Panc1 (cell line): ENCODE results near the gene SNRNP40. TPM values are rescaled to one million over a fixed set of nuclear protein-coding genes. Genes with fewer than 3 reads are reported as not detected.
A peak's percentile ranks its signal among the peaks of the same experiment; 100 is the strongest.

ENCODE experiments used
- ATAC-seq: fragments of 200-7000 bp; cut with Tn5 transposase; 2 replicates; pipeline ENCODE4 v1.9.1; 2020; ENCODE audit warnings: mild to moderate bottlenecking, moderate library complexity
- BruUV-seq: library from RNA; stranded (reverse); fragments of 400-500 nt; replicated peaks from 2 replicates; lab custom pipeline; 2021; lab: Mats Ljungman, UMichigan
- CTCF ChIA-PET: fragments of 300-600 bp; sonication (Branson Sonifier 250); formaldehyde crosslinking; loops from one replicate; lab custom pipeline; 2022; ENCODE audit warnings: antibody characterized with exemption; lab: Charles Lee
- POLR2A ChIA-PET: fragments of 300-600 bp; sonication (Branson Sonifier 250); formaldehyde crosslinking; loops from one replicate; lab custom pipeline; 2022; ENCODE audit warnings: antibody characterized with exemption; lab: Charles Lee
- DNase-seq: peaks from one replicate; pipeline ENCODE4 v3.0.0-alpha.2; 2010; ENCODE audit warnings: low read depth, low spot score
- H3K27ac ChIP-seq: 2 replicates; pipeline ENCODE4 v1.5.1; 2011; ENCODE audit warnings: mild to moderate bottlenecking, low read length, inconsistent platforms
- H3K27me3 ChIP-seq: fragments of 200-500 bp; sonication (Bioruptor generic); 2 replicates; pipeline ENCODE4 v1.6.0; 2014; ENCODE audit warnings: low read length, inconsistent platforms; ENCODE audit not compliant: control insufficient read depth, insufficient read depth
- H3K36me3 ChIP-seq: fragments of 200-500 bp; sonication (Bioruptor generic); 2 replicates; pipeline ENCODE4 v1.5.1; 2014; ENCODE audit warnings: inconsistent platforms, mild to moderate bottlenecking, low read length, moderate library complexity; ENCODE audit not compliant: control insufficient read depth, insufficient read depth
- H3K4me1 ChIP-seq: 2 replicates; pipeline ENCODE4 v1.5.1; 2011; ENCODE audit warnings: inconsistent platforms, mild to moderate bottlenecking, low read length, moderate library complexity; ENCODE audit not compliant: control insufficient read depth, insufficient read depth
- H3K4me3 ChIP-seq, 2 experiments: 2 replicates each; pipeline ENCODE4 v1.5.1; 2011 to 2012; ENCODE audit warnings: low read depth in 2 of 2, low read length in 2 of 2, mild to moderate bottlenecking in 2 of 2, inconsistent platforms in 1 of 2, moderate library complexity in 1 of 2
- H3K9me3 ChIP-seq: fragments of 200-500 bp; sonication (Bioruptor generic); 2 replicates; pipeline ENCODE4 v1.5.1; 2014; ENCODE audit warnings: low read depth, mild to moderate bottlenecking, inconsistent platforms, low read length, moderate library complexity; ENCODE audit not compliant: control insufficient read depth, insufficient read depth
- CTCF ChIP-seq: fragments of 450-650 bp; IDR thresholded peaks from 2 replicates; pipeline ENCODE4 v1.5.1; 2017; ENCODE audit warnings: mild to moderate bottlenecking
- POLR2AphosphoS5 ChIP-seq: IDR thresholded peaks from 2 replicates; pipeline ENCODE4 v1.6.1; 2012; ENCODE audit warnings: mild to moderate bottlenecking, low read depth, low read length, moderate library complexity
- REST ChIP-seq, 2 experiments: IDR thresholded peaks; 2 replicates each; pipeline ENCODE4 v1.6.1; 2011 to 2012; ENCODE audit warnings: low read depth in 2 of 2, control low read depth in 1 of 2, low read length in 1 of 2, mild to moderate bottlenecking in 1 of 2, moderate library complexity in 1 of 2; ENCODE audit not compliant: insufficient read depth in 1 of 2
- SIN3A ChIP-seq: IDR thresholded peaks from 2 replicates; pipeline ENCODE4 v1.6.1; 2012; ENCODE audit warnings: low read depth, mild to moderate bottlenecking, low read length, moderate library complexity, borderline replicate concordance; ENCODE audit not compliant: insufficient read depth
- TCF7L2 ChIP-seq: IDR thresholded peaks from 2 replicates; pipeline ENCODE4 v1.6.1; 2011; ENCODE audit warnings: mild to moderate bottlenecking, low read depth, low read length, inconsistent platforms
- in situ Hi-C: cut with HindIII; loops from 2 replicates; pipeline ENCODE4 v1.10.0; 2016; ENCODE audit warnings: low sequenced_read_pairs, low pct_unique_long_range_greater_than_20kb
- intact Hi-C: fragments of 100-400 bp; cut with micrococcal nuclease; formaldehyde crosslinking; loops from one replicate; pipeline ENCODE4 v1.10.0; 2022; ENCODE audit not compliant: unreplicated experiment
- total RNA-seq: library from RNA; stranded (reverse); gene quantifications from one replicate; pipeline ENCODE4 v1.2.1, GENCODE V29; 2021; ENCODE audit not compliant: unreplicated experiment

Gene SNRNP40
- total RNA-seq, 1 experiment from 2014 or later, result 99.3 TPM

GRCh38 chr1:31238612-31238985 is 58.0 kb downstream of the SNRNP40 start:
- H3K9me3 ChIP-seq, result no peaks in the 10 kb centered on the region
- no peaks in the 10 kb centered on the region for H3K36me3 ChIP-seq
- TF ChIP-seq POLR2AphosphoS5 (no peak), SIN3A (no peak)
- POLR2A ChIA-PET, result no interaction called here
- no peak overlapping the region for H3K27ac ChIP-seq
- H3K4me3 ChIP-seq, result peak overlapping the region; percentile 33 to 41; a peak in 3 of 4 replicates
- peaks cover 14% of the 10 kb centered on the region for H3K27me3 ChIP-seq
- BruUV-seq, result no TSS peak
- in situ Hi-C loops (no loop called here), intact Hi-C loops (loop anchor here (10.0 kb wide), 1 partner anchor 54 kb away; no protein-coding TSS in a partner anchor)
- ATAC-seq (peak; percentile 45), DNase-seq (no peak)
- no peaks in the 10 kb centered on the region for H3K4me1 ChIP-seq
- CTCF ChIA-PET, result interaction anchor here (0.6 kb wide), 1 partner anchor 79 kb away, joined by 4 read pairs; no protein-coding TSS in a partner anchor

- no peaks in the 10 kb centered on the region for H3K9me3 ChIP-seq
- no peak for ATAC-seq
- ChIA-PET CTCF (no interaction called here), POLR2A (no interaction called here)
- H3K36me3 ChIP-seq, result no peaks in the 10 kb centered on the region
- in situ Hi-C loops (no loop called here), intact Hi-C loops (loop anchor here (10.0 kb wide), 1 partner anchor 50 kb away; no protein-coding TSS in a partner anchor)
- no TSS peak for BruUV-seq
- no peaks in the 10 kb centered on the region; the same call in 1 of the 2 replicates for H3K27me3 ChIP-seq
- H3K4me1 ChIP-seq, result no peaks in the 10 kb centered on the region
- H3K4me3 ChIP-seq, result no peak overlapping the region
- DNase-seq, result no peak
- TF ChIP-seq TCF7L2, result no peak
- no peak for TF ChIP-seq POLR2AphosphoS5
- no peak for TF ChIP-seq CTCF
- no peak for TF ChIP-seq SIN3A
- TF ChIP-seq REST (IDR thresholded peaks at IDR 0.05; ENCODE audit: insufficient read depth in 1 of 2, low read depth in 2 of 2, low read length in 1 of 2), result no peak
- H3K27ac ChIP-seq, result no peak overlapping the region
These were observed 61.7 kb downstream of the SNRNP40 start for GRCh38 chr1:31234870-31235269.

GRCh38 chr1:31234123-31234708 is 62.4 kb downstream of the SNRNP40 start:
- TF ChIP-seq CTCF (no peak), POLR2AphosphoS5 (no peak), SIN3A (no peak), TCF7L2 (no peak), REST (IDR thresholded peaks at IDR 0.05; ENCODE audit: insufficient read depth in 1 of 2, low read depth in 2 of 2, low read length in 1 of 2) (no peak)
- Histone ChIP-seq H3K4me3 (no peak overlapping the region), H3K36me3 (no peaks in the 10 kb centered on the region), H3K27ac (no peak overlapping the region), H3K4me1 (no peaks in the 10 kb centered on the region), H3K9me3 (no peaks in the 10 kb centered on the region), H3K27me3 (no peaks in the 10 kb centered on the region; the same call in 1 of the 2 replicates)
- ATAC-seq (no peak), DNase-seq (no peak)
- ChIA-PET POLR2A (no interaction called here), CTCF (interaction anchor here (0.6 kb wide), 1 partner anchor 42 kb away, joined by 3 read pairs; no protein-coding TSS in a partner anchor)
- BruUV-seq, result no TSS peak
- in situ Hi-C loops (no loop called here), intact Hi-C loops (loop anchor here (10.0 kb wide), 1 partner anchor 49 kb away; no protein-coding TSS in a partner anchor)
